HCT116 (cell line): Measurements from ENCODE around the gene NEK1. TPM values are rescaled to one million over a fixed set of nuclear protein-coding genes. Genes with fewer than 3 reads are reported as not detected.

Experiments used
- ATAC-seq: fragments of 200-7000 bp; cut with Tn5 transposase; 2 replicates; pipeline ENCODE4 v1.9.1; 2020; ENCODE audit warnings: mild to moderate bottlenecking, moderate library complexity
- BruUV-seq: library from RNA; stranded (reverse); fragments of 400-500 nt; replicated peaks from 2 replicates; lab custom pipeline; 2021; lab: Mats Ljungman, UMichigan
- CTCF ChIA-PET: fragments of 300-600 bp; sonication (Branson Sonifier 250); formaldehyde crosslinking; loops from one replicate; lab custom pipeline; 2021; ENCODE audit warnings: antibody characterized with exemption; lab: Charles Lee
- POLR2A ChIA-PET: fragments of 300-600, 350-600 bp; sonication (Branson Sonifier 250); formaldehyde crosslinking; loops from one replicate; lab custom pipeline; 2021; ENCODE audit warnings: antibody characterized with exemption; lab: Charles Lee
- RAD21 ChIA-PET, 2 experiments: fragments of 300-600 bp; sonication (Branson Sonifier 250); formaldehyde crosslinking; loops; one replicate each; lab custom pipeline; 2023; ENCODE audit warnings: low total read pairs in 2 of 2; ENCODE audit not compliant: uncharacterized antibody in 2 of 2, unreplicated experiment in 2 of 2, low non-redundant PET in 1 of 2; lab: Charles Lee
- DNase-seq: peaks from one replicate; pipeline ENCODE4 v3.0.0-alpha.2; 2010; ENCODE audit warnings: low read depth, low spot score
- H2AFZ ChIP-seq: fragments of 200-600 bp; shearing (Covaris generic), sonication (generic); 2 replicates; pipeline ENCODE4 v1.6.1; 2017; ENCODE audit warnings: low read depth, mixed run types, mixed read lengths, antibody characterized with exemption, low read length; ENCODE audit not compliant: poor library complexity, severe bottlenecking
- H3K27ac ChIP-seq: 2 replicates; pipeline ENCODE4 v1.5.1; 2012; ENCODE audit warnings: low read depth, low read length
- H3K27me3 ChIP-seq: fragments of 200-600 bp; sonication (generic); 2 replicates; pipeline ENCODE4 v1.6.1; 2016; ENCODE audit warnings: mixed run types, low read length, mixed read lengths; ENCODE audit not compliant: insufficient read depth
- H3K36me3 ChIP-seq, 2 experiments: fragments of 200-500 bp in 1 of 2; fragments of 200-600 bp in 1 of 2; sonication (Bioruptor generic) in 1 of 2; sonication (generic) in 1 of 2; 2 replicates each; pipeline versions ENCODE4 v1.5.1 to v1.6.1; 2014 to 2016; ENCODE audit warnings: low read length in 2 of 2, inconsistent platforms in 1 of 2, mixed read lengths in 1 of 2, mixed run types in 1 of 2; ENCODE audit not compliant: insufficient read depth in 2 of 2, control insufficient read depth in 1 of 2
- H3K4me1 ChIP-seq, 2 experiments: fragments of 200-600 bp in 1 of 2; sonication (generic) in 1 of 2; 2 replicates each; pipeline versions ENCODE4 v1.5.1 to v1.6.1; 2012 to 2017; ENCODE audit warnings: low read length in 2 of 2, inconsistent platforms in 1 of 2, mild to moderate bottlenecking in 1 of 2, mixed read lengths in 1 of 2, mixed run types in 1 of 2, moderate library complexity in 1 of 2; ENCODE audit not compliant: insufficient read depth in 2 of 2, control insufficient read depth in 1 of 2
- H3K4me2 ChIP-seq: fragments of 200-600 bp; sonication (generic); 2 replicates; pipeline ENCODE4 v1.6.1; 2017; ENCODE audit warnings: mixed run types, low read length, mixed read lengths
- H3K4me3 ChIP-seq, 2 experiments: fragments of 200-600 bp in 1 of 2; sonication (generic) in 1 of 2; replicated peaks in 1 of 2; 2 replicates each; pipeline ENCODE4 v1.5.1; 2011 to 2016; ENCODE audit warnings: low read length in 2 of 2, control low read depth in 1 of 2, low read depth in 1 of 2, mild to moderate bottlenecking in 1 of 2, mixed read lengths in 1 of 2, mixed run types in 1 of 2
- H3K79me2 ChIP-seq: fragments of 200-600 bp; sonication (generic); 2 replicates; pipeline ENCODE4 v1.6.1; 2017; ENCODE audit warnings: mild to moderate bottlenecking, mixed run types, low read length, moderate library complexity, mixed read lengths; ENCODE audit not compliant: insufficient read depth
- H3K9ac ChIP-seq: fragments of 200-600 bp; sonication (generic); 2 replicates; pipeline ENCODE4 v1.6.1; 2016; ENCODE audit warnings: low read length, mixed read lengths
- H3K9me2 ChIP-seq: fragments of 200-600 bp; sonication (generic), shearing (Covaris generic); 2 replicates; pipeline ENCODE4 v1.6.1; 2017; ENCODE audit warnings: mixed run types, mild to moderate bottlenecking, moderate library complexity; ENCODE audit not compliant: insufficient read depth
- H3K9me3 ChIP-seq, 2 experiments: fragments of 200-500 bp in 1 of 2; fragments of 200-600 bp in 1 of 2; sonication (Bioruptor generic) in 1 of 2; sonication (generic) in 1 of 2; 2 replicates each; pipeline ENCODE4 v1.6.1; 2014 to 2017; ENCODE audit warnings: low read length in 2 of 2, mixed read lengths in 2 of 2, inconsistent platforms in 1 of 2, low read depth in 1 of 2, mild to moderate bottlenecking in 1 of 2, mixed run types in 1 of 2, moderate library complexity in 1 of 2; ENCODE audit not compliant: control insufficient read depth in 1 of 2, insufficient read depth in 1 of 2
- H4K20me1 ChIP-seq: fragments of 200-600 bp; sonication (generic), shearing (Covaris generic); 2 replicates; pipeline ENCODE4 v1.6.1; 2017; ENCODE audit warnings: mixed run types, mild to moderate bottlenecking, moderate library complexity; ENCODE audit not compliant: insufficient read depth
- CEBPB ChIP-seq: IDR thresholded peaks from 2 replicates; pipeline ENCODE4 v1.6.1; 2012; ENCODE audit warnings: low read depth
- ELF1 ChIP-seq: IDR thresholded peaks from 2 replicates; pipeline ENCODE4 v1.6.1; 2012; ENCODE audit warnings: low read depth, borderline replicate concordance
- EZH2 ChIP-seq: fragments of 200-600 bp; sonication (generic); IDR thresholded peaks from 2 replicates; pipeline ENCODE4 v1.6.1; 2017; ENCODE audit warnings: antibody characterized with exemption, mixed run types
- EZH2phosphoT487 ChIP-seq: fragments of 200-600 bp; IDR thresholded peaks from 2 replicates; pipeline ENCODE4 v1.6.1; 2018; ENCODE audit warnings: antibody characterized with exemption, borderline replicate concordance
- JUND ChIP-seq: IDR thresholded peaks from 2 replicates; pipeline ENCODE4 v1.6.1; 2012
- POLR2A ChIP-seq: IDR thresholded peaks from 2 replicates; pipeline ENCODE4 v1.7.0; 2011; ENCODE audit warnings: borderline replicate concordance; ENCODE audit not compliant: insufficient read depth, insufficient read length; ENCODE audit errors: extremely low read depth
- RAD21 ChIP-seq: IDR thresholded peaks from 2 replicates; pipeline ENCODE4 v1.6.1; 2012; ENCODE audit warnings: low read depth, mild to moderate bottlenecking
- SIN3A ChIP-seq: IDR thresholded peaks from 2 replicates; pipeline ENCODE4 v1.6.1; 2012; ENCODE audit warnings: low read depth
- SP1 ChIP-seq: IDR thresholded peaks from 2 replicates; pipeline ENCODE4 v1.6.1; 2012; ENCODE audit warnings: low read depth
- YY1 ChIP-seq: IDR thresholded peaks from 2 replicates; pipeline ENCODE4 v1.6.1; 2011; ENCODE audit warnings: low read length, low read depth, moderate library complexity, mild to moderate bottlenecking; ENCODE audit not compliant: insufficient replicate concordance; ENCODE audit errors: extremely low read depth
- ZBTB33 ChIP-seq: IDR thresholded peaks from 2 replicates; pipeline ENCODE4 v1.6.1; 2011; ENCODE audit warnings: mild to moderate bottlenecking, low read length, moderate library complexity; ENCODE audit not compliant: insufficient replicate concordance; ENCODE audit errors: extremely low read depth
- ZFX ChIP-seq: fragments of 450-650 bp; IDR thresholded peaks from 2 replicates; pipeline ENCODE4 v1.6.1; 2017
- intact Hi-C: fragments of 100-400 bp; cut with micrococcal nuclease; formaldehyde crosslinking; loops from 2 replicates; pipeline ENCODE4 v1.10.0; 2022
- total RNA-seq: library from RNA; stranded (reverse); gene quantifications from one replicate; pipeline ENCODE4 v1.2.1, GENCODE V29; 2021; ENCODE audit not compliant: unreplicated experiment
- TF ChIP-seq, protein P1 (sequence below), 3 experiments: fragments of 200-600 bp in 1 of 3; sonication (generic) in 1 of 3; IDR thresholded peaks in 2 of 3; conservative IDR thresholded peaks in 1 of 3; 2 replicates each; pipeline ENCODE4 v1.5.1; 2012 to 2017; ENCODE audit warnings: low read depth in 2 of 3, low read length in 2 of 3, antibody characterized with exemption in 1 of 3, borderline replicate concordance in 1 of 3, control low read depth in 1 of 3, mild to moderate bottlenecking in 1 of 3, mixed read lengths in 1 of 3, mixed run types in 1 of 3, moderate library complexity in 1 of 3; ENCODE audit not compliant: insufficient read depth in 1 of 3
- TF ChIP-seq, protein P2 (sequence below): IDR thresholded peaks from 2 replicates; pipeline ENCODE4 v1.6.1; 2012

Gene NEK1
- total RNA-seq, 1 experiment from 2014 or later: 13.3 TPM

GRCh38 chr4:169383724-169384123 is 228.7 kb downstream of the NEK1 start:
- H2AFZ ChIP-seq: peak overlapping the region; percentile 37
- intact Hi-C loops: no loop called here
- no peaks in the 10 kb centered on the region for H3K27me3 ChIP-seq
- no peak overlapping the region for H3K4me3 ChIP-seq
- no peak for TF ChIP-seq YY1
- no peak; the same call in 1 of the 2 replicates for TF ChIP-seq CEBPB
- H4K20me1 ChIP-seq: no peaks in the 10 kb centered on the region
- RAD21 ChIA-PET: no interaction called here
- H3K27ac ChIP-seq: no peak overlapping the region
- H3K36me3 ChIP-seq: no peaks in the 10 kb centered on the region
- DNase-seq (no peak), ATAC-seq (no peak)
- POLR2A ChIA-PET: interaction anchor here (0.7 kb wide), 1 partner anchor 368 kb away, joined by 3 read pairs; no protein-coding TSS in a partner anchor
- H3K9me2 ChIP-seq: no peaks in the 10 kb centered on the region
- peaks cover 0 to 5% of the 10 kb centered on the region in 2 experiments; a peak in 1 of 4 replicates for H3K4me1 ChIP-seq
- no TSS peak for BruUV-seq
- H3K4me2 ChIP-seq: no peak overlapping the region
- CTCF ChIA-PET: no interaction called here
- no peak overlapping the region for H3K9ac ChIP-seq
- no peaks in the 10 kb centered on the region for H3K79me2 ChIP-seq
- H3K9me3 ChIP-seq: no peaks in the 10 kb centered on the region; a peak in 1 of 4 replicates

DNA sequence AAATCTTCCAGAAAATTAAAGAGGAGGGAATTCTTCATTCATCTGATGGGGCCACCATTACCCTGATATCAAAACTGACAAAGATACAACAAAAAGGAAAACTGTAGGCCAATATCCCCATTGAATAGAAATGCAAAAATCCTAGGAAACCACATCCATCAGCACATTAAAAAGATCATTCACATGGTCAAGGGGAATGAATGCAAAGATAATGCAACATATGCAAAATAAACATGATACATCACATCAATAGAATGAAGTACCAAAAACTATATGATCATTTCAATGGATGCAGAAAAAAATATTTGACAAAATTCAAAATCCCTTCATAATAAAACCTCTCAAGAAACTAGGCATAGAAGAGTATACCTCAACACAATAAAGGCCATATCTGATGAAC is 232.7 kb downstream of the NEK1 start:
- no TSS peak for BruUV-seq
- intact Hi-C loops: no loop called here
- H3K36me3 ChIP-seq: no peaks in the 10 kb centered on the region
- no peaks in the 10 kb centered on the region for H4K20me1 ChIP-seq
- H3K4me1 ChIP-seq: peaks cover 0 to 5% of the 10 kb centered on the region in 2 experiments; a peak in 1 of 4 replicates
- H2AFZ ChIP-seq: no peak overlapping the region
- RAD21 ChIA-PET: no interaction called here
- ATAC-seq (no peak), DNase-seq (no peak)
- POLR2A ChIA-PET: no interaction called here
- H3K9me3 ChIP-seq: peaks cover 0 to 9% of the 10 kb centered on the region in 2 experiments; a peak in 1 of 4 replicates
- H3K9me2 ChIP-seq: no peaks in the 10 kb centered on the region
- H3K4me3 ChIP-seq: no peak overlapping the region
- H3K79me2 ChIP-seq: no peaks in the 10 kb centered on the region
- H3K4me2 ChIP-seq: no peak overlapping the region
- no peak overlapping the region for H3K9ac ChIP-seq
- H3K27me3 ChIP-seq: no peaks in the 10 kb centered on the region
- CTCF ChIA-PET: no interaction called here
- H3K27ac ChIP-seq: no peak overlapping the region
- TF ChIP-seq ELF1: no peak
- TF ChIP-seq, protein P1, sequence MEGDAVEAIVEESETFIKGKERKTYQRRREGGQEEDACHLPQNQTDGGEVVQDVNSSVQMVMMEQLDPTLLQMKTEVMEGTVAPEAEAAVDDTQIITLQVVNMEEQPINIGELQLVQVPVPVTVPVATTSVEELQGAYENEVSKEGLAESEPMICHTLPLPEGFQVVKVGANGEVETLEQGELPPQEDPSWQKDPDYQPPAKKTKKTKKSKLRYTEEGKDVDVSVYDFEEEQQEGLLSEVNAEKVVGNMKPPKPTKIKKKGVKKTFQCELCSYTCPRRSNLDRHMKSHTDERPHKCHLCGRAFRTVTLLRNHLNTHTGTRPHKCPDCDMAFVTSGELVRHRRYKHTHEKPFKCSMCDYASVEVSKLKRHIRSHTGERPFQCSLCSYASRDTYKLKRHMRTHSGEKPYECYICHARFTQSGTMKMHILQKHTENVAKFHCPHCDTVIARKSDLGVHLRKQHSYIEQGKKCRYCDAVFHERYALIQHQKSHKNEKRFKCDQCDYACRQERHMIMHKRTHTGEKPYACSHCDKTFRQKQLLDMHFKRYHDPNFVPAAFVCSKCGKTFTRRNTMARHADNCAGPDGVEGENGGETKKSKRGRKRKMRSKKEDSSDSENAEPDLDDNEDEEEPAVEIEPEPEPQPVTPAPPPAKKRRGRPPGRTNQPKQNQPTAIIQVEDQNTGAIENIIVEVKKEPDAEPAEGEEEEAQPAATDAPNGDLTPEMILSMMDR (IDR thresholded peaks at IDR 0.05 in 2 of 3, conservative IDR thresholded peaks at IDR 0.05 in 1 of 3; ENCODE audit: borderline replicate concordance in 1 of 3, insufficient read depth in 1 of 3, low read depth in 2 of 3, low read length in 2 of 3): no peak
- no peak for TF ChIP-seq ZBTB33
- TF ChIP-seq POLR2A: no peak
- TF ChIP-seq SIN3A: no peak
- TF ChIP-seq CEBPB: no peak
- no peak for TF ChIP-seq YY1
- TF ChIP-seq, protein P2, sequence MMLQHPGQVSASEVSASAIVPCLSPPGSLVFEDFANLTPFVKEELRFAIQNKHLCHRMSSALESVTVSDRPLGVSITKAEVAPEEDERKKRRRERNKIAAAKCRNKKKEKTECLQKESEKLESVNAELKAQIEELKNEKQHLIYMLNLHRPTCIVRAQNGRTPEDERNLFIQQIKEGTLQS: no peak
- TF ChIP-seq SP1: no peak
- no peak for TF ChIP-seq JUND
- TF ChIP-seq EZH2phosphoT487: no peak
- no peak for TF ChIP-seq RAD21
- TF ChIP-seq ZFX: no peak
- TF ChIP-seq EZH2: no peak
